ENCODE measurements around the gene MSH5.
"Not testable (repeated sequence)": the region's sequence is repeated elsewhere in the genome, so short reads cannot be mapped to it uniquely, and the experiment has no call there.

Gene MSH5

DNA sequence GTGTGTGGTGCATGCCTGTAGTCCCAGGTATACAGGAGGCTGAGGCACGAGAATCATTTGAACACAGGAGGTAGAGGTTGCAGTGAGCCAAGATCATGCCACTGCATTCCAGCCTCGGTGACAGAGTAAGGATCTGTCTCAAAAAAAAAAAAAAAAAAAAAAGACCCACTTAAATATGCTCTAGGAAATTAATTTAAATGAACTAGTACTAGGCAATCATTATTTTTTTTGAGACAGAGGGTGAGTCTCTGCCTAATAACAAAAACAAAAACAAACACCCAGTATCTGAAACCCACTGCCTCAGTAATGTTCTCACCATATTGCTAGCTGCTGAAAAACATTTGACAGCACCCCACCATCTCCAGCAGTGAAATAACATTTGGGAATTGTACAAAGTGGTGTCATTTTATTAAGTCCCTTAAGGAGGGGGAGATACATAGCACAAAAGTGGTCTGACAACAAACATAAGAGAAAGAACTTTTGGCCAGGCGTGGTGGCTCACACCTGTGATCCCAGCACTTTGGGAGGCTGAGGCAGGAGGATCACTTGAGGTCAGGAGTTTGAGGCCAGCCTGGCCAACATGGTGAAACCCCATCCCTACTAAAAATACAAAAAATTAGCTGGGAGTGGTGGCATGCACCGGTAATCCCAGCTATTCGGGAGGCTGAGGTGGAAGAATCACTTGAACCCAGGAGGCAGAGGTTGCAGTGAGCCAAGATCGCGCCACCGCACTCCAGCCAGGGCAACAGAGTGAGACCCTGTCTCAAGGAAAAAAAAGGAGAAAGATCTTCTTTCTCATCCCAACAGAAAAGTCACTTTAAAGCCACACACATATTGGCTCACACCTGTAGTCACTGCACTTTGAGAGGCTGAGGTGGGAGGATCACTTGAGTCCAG, 61.5 kb downstream of the MSH5 start:
- DNase-seq (ENCODE audit: low spot score) = not testable (repeated sequence)

- no peak for DNase-seq (ENCODE audit: low spot score)
Measured at GRCh38 chr6:31805939-31806469, 66.2 kb downstream of the MSH5 start.

DNA sequence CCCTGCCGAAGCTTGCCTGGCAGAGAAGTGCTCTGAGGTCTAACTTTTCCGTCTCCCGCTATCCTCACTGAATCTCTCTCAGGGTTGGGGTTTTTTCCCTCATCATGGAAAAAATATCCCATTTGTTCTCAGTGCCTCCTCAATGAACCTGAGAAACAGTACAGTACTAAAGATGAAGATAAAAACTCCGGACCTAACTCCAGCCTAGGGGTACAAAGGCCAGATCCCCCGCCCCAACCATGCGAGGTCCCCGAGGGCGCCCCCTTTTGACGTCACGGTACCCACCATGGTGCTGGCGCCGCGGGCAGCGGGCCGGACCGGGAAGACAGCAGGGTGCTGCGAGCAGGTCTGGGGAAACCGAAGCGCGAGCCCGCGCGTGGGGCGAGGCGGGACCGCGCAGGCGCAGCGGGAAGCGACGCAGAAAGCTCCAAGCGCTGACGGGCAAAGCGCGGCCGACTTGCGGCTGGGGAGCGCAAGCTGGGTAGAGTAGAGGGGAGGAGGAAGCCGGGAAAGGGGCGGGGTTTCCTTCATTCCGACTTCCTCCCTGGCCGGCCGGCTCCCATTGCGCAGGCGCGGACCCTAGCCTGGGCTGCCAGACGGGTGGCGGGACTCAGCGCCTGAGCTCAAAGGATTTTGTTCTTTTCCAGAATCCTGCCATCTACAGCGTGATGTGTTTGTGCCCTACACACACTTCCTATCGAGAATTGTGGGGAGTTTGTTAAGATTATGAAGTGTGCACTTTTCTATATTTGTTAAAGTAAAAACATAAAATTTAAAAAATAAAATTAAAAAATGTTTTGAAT, 66.9 kb downstream of the MSH5 start, which contains the start of gene LSM2:
Gene LSM2, minus strand, starts transcription at position 497 of the 803 bp plus-strand sequence. Its CDS starts 209 bp downstream, at position 288.
- peak; percentile 98 for DNase-seq (ENCODE audit: low spot score)

GRCh38 chr6:31808599-31808998, 68.8 kb downstream of the MSH5 start:
- DNase-seq (ENCODE audit: low spot score) = not testable (repeated sequence)

DNA sequence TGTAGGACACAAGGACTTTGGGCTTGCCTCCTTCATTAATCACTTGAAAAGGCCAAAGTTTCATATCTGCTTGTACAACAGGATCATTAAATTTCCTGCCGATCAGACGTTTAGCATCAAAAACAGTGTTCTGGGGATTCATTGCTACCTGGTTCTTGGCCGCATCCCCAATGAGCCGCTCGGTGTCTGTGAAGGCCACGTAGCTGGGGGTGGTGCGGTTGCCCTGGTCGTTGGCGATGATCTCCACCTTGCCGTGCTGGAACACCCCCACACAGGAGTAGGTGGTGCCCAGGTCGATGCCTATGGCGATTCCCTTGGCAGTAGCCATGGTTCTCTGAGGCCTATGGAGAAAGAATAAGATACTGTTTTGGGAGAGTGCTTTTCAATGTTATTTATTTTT, 71.8 kb downstream of the MSH5 start:
- no peak for DNase-seq (ENCODE audit: low spot score)

Measured in putamen (tissue), 1 donor.